Fibroblast of the aortic adventitia (primary cell): Measurements from ENCODE around the gene AQP5. TPM values are rescaled to one million over a fixed set of nuclear protein-coding genes. Genes with fewer than 3 reads are reported as not detected.

ENCODE experiments used
- DNase-seq: peaks from one replicate; pipeline ENCODE4 v3.0.0-alpha.2; 2010; ENCODE audit warnings: low read depth
- H3K4me3 ChIP-seq: 2 replicates; pipeline ENCODE4 v1.5.1; 2011; ENCODE audit warnings: low read depth, mild to moderate bottlenecking, control low read depth, low read length, moderate library complexity
- total RNA-seq: library from RNA; depleted of rRNA; stranded (reverse); fragments of >200 nt; gene quantifications from 2 replicates; pipeline ENCODE4 v1.2.3, GENCODE V29; 2012; ENCODE audit warnings: low replicate concordance
- TF ChIP-seq, protein P1 (sequence below): IDR thresholded peaks from 2 replicates; pipeline ENCODE4 v1.5.1; 2011; ENCODE audit warnings: mild to moderate bottlenecking, low read length, control low read depth, inconsistent platforms; ENCODE audit not compliant: insufficient read depth

Gene AQP5
- total RNA-seq, 1 donor, result 0.72 TPM

DNA sequence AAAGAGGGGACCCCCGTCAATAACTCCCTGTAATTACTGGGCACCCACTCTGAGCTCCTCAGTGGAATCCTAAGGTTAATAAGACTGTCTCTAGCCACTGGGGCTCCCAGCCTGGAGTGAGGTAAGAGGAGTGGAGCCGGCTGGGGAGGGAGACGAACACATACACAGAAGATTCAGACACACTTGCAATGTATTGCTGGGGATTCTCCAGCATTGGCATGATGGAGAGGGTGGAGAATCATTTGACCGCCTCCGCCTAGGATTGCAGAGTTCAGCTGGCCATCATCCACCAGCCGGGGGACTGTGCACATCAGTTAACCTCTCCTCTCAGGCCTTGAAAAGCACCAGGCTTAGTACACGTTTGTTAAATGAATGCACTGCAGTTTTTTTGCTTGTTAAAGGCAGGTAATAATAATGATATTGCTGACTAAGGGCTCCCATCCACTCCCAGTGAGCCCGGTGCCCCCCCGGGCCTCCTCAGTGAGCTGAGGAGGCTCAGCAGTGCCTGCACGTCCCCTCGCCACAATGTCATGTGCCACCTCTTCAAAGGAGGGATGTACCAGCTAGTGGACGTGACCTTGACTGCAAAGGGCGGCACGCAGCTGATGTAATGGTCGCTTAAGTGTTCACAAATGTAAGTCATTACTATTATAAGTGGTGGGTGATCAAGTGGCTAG, 37.7 kb upstream of the AQP5 start:
- TF ChIP-seq, protein P1, sequence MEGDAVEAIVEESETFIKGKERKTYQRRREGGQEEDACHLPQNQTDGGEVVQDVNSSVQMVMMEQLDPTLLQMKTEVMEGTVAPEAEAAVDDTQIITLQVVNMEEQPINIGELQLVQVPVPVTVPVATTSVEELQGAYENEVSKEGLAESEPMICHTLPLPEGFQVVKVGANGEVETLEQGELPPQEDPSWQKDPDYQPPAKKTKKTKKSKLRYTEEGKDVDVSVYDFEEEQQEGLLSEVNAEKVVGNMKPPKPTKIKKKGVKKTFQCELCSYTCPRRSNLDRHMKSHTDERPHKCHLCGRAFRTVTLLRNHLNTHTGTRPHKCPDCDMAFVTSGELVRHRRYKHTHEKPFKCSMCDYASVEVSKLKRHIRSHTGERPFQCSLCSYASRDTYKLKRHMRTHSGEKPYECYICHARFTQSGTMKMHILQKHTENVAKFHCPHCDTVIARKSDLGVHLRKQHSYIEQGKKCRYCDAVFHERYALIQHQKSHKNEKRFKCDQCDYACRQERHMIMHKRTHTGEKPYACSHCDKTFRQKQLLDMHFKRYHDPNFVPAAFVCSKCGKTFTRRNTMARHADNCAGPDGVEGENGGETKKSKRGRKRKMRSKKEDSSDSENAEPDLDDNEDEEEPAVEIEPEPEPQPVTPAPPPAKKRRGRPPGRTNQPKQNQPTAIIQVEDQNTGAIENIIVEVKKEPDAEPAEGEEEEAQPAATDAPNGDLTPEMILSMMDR, result no peak
- DNase-seq, result peak; percentile 44
- no peak overlapping the region for H3K4me3 ChIP-seq

DNA sequence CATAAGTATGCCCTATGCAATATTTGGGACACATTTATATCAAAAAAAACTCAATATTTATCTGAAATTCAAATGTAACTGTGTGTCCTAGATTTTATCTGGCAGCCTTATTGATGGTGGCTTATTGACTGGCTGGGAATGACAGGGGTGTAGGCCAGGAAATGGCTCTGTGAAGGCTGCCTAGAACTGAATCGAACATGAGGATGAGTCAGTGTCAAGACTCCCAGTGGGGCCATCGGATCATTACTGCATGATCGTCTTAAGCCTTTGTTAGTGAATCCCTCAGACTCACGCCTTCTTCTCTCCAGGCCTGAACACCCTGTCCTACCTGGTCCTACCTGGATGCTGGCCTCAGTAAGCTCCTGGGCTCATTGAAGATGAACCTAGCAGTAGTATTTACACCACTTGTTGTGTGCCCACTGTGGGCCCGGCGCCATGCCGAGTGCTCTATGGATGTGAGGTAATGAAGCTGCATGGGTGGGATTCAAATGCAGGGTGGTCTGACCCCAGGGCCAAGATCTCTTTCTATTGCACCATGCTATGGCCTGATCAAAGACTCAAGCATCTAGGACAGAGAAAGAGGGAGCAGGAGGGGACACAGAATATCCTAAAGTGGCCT, 36.9 kb upstream of the AQP5 start:
- TF ChIP-seq, protein P1, result no peak
- no peak for DNase-seq
- H3K4me3 ChIP-seq, result no peak overlapping the region

DNA sequence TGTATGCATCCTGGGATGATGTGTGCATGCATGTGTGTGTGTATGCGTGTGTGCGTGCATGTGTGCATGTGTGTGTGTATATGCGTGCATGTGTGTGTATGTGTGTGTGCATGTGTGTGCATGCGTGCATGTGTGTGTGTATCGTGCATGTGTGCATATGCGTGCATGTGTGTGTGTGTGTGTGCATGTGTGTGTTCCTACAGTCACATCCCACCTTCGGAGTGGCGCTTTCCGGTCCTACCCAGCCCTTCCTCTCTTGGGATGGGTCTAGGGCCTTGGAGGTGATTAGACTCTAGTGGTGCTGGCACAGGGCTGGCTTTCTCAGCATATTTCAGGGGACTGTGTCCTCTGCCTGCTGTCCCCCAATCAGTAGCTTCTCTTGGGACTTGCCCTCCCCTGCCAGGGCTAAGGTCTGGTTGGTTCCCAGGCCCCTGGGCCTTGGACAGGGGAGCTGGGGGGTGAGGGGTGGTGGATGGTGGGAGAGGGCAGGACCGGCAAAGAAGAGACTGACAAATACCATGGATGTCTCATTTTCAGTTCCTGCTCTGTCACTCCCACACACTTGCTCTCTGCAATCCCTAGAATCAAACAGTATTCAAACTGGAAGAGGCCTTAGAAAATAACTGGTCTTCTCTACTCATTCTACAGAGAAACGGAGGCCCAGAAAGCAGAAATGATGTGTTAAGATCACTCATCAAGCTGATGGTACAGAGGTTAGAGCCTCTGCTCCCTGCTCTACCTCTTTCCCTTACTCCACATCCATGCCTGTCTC, 36.1 kb upstream of the AQP5 start:
- no peak for DNase-seq
- TF ChIP-seq, protein P1, result no peak
- H3K4me3 ChIP-seq, result no peak overlapping the region

DNA sequence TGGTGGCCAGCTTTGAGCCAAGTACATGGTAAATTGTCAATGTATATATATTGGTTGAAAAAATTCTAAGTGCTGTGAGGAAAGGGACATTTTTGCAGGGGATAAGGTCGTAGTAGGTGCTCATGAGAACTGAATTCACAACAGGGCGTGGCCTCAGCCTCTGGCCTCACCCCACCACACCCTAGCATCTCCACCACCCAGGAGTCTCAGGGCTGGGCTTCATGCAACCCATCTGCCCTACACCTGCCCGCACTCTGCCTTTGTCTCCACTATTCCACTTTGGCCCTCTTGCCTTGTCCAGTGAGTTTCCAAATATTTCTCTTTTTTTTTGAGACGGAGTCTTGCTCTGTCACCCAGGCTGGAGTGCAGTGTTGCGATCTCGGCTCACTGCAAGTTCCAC, 33.2 kb upstream of the AQP5 start:
- no peak overlapping the region for H3K4me3 ChIP-seq
- TF ChIP-seq, protein P1, result no peak

DNA sequence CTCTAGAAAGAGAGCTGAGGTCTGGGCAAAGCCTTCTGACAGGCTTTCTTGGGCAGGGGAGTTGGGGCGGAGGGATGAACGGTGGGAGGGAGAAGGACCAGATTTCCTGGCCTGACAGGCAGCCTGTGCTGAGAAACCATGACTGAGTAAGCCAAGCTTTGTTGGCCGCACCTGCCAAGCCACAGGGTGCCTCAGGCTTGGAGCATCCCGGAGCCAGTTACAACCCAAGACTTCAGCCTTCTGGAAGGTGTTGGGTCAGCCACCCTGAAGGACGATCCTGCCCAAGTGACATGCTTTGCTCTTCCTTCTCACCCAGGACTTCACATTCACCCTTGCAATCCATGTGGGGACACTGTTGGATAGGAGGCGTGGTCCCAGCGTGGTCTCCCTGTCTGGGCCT, 32.1 kb upstream of the AQP5 start:
- DNase-seq, result no peak
- H3K4me3 ChIP-seq, result no peak overlapping the region
- TF ChIP-seq, protein P1, result no peak

More for the DNA sequence above, 33.2 kb upstream of the AQP5 start:
- DNase-seq, result no peak

DNA sequence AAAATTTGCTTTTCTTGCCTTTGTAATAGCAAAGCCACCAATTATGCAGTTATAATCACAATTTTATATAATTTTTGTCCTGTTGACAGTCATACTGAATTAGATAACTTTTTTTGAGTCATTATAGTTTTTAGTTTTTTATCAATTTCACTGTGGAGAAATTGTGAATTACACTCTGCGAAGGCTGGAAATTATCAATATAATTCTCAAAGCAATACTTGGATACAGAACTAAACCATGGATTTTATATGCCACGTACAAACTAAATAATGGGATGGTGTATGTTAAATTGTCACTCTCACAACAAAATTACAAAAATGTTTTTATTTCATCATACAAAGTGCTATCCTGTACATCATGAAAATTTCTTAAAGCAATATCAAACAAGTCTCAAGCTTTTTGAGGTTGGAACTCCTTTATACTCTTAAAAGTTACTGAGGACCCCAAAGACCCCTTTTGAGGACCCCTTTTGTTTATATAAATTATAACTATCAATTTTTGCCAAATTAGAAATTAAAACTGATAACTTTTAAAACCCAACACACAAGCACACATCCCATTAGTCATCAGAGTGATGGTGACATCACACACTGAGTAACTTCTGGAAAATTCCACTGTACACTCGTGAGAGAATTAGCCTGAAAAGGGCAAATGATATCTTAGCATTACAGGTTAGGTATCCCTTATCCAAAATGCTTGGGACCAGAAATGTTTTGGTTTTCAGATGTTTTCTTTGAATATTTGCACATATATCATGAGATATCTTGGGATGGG, 31.0 kb upstream of the AQP5 start:
- no peak overlapping the region for H3K4me3 ChIP-seq
- TF ChIP-seq, protein P1, result no peak
- peak; percentile 67 for DNase-seq
